GM12878 (cell line): Measurements from ENCODE around the gene ERC2. TPM values are rescaled to one million over a fixed set of nuclear protein-coding genes. Genes with fewer than 3 reads are reported as not detected.
A peak's percentile ranks its signal among the peaks of the same experiment; 100 is the strongest.

Source experiments
- ATAC-seq: fragments of 200-7000 bp; cut with Tn5 transposase; 3 replicates; pipeline ENCODE4 v1.9.1; 2020; ENCODE audit warnings: mild to moderate bottlenecking, moderate library complexity
- BruUV-seq: library from RNA; stranded (reverse); fragments of 400-500 nt; replicated peaks from 2 replicates; lab custom pipeline; 2021; lab: Mats Ljungman, UMichigan
- CTCF ChIA-PET: fragments of 300-600 bp; sonication (Branson Sonifier 250); formaldehyde crosslinking; extraction: SDS; loops from one replicate; lab custom pipeline; 2021; ENCODE audit warnings: inconsistent platforms; lab: Yijun Ruan, JAX
- POLR2A ChIA-PET: fragments of 350-600 bp; formaldehyde crosslinking; extraction: SDS; loops from one replicate; lab custom pipeline; 2021; ENCODE audit warnings: inconsistent platforms; lab: Charles Lee
- RAD21 ChIA-PET: fragments of 300-600 bp; sonication (Branson Sonifier 250); formaldehyde crosslinking; loops from one replicate; lab custom pipeline; 2023; ENCODE audit warnings: antibody characterized with exemption; ENCODE audit not compliant: unreplicated experiment; lab: Charles Lee
- SMC1A ChIA-PET: fragments of 300-600 bp; sonication (Branson Sonifier 250); formaldehyde crosslinking; loops from one replicate; lab custom pipeline; 2023; ENCODE audit not compliant: unreplicated experiment, uncharacterized antibody; lab: Charles Lee
- DNase-seq: peaks from one replicate; pipeline ENCODE4 v3.0.0-alpha.2; 2011; ENCODE audit warnings: low read depth, low spot score
- FAIRE-seq: peaks from 3 replicates; lab custom pipeline; 2011; peaks lifted over from hg19 to GRCh38; lab: Jason Lieb, UNC
- H2AFZ ChIP-seq: 2 replicates; pipeline ENCODE4 v1.6.0; 2011; ENCODE audit warnings: low read depth, low read length, control low read depth; ENCODE audit not compliant: control insufficient read depth
- H3K27ac ChIP-seq: 2 replicates; pipeline ENCODE4 v1.5.1; 2011; ENCODE audit warnings: control low read depth; ENCODE audit not compliant: control insufficient read depth, insufficient read depth
- H3K27me3 ChIP-seq, 2 experiments: replicated peaks in 1 of 2; 2 replicates each; pipeline versions ENCODE4 v1.6.0 to v1.6.1; 2011; ENCODE audit warnings: low read length in 1 of 2; ENCODE audit not compliant: control insufficient read depth in 2 of 2, insufficient read depth in 2 of 2
- H3K36me3 ChIP-seq, 2 experiments: 2 replicates each; pipeline ENCODE4 v1.5.1; 2011; ENCODE audit warnings: low read length in 1 of 2; ENCODE audit not compliant: control insufficient read depth in 2 of 2, insufficient read depth in 2 of 2
- H3K4me1 ChIP-seq: 2 replicates; pipeline ENCODE4 v1.6.1; 2011; ENCODE audit warnings: mild to moderate bottlenecking, low read length, moderate library complexity, mixed read lengths; ENCODE audit not compliant: control insufficient read depth, insufficient read depth
- H3K4me2 ChIP-seq: 2 replicates; pipeline ENCODE4 v1.6.0; 2011; ENCODE audit warnings: control low read depth; ENCODE audit not compliant: control insufficient read depth, insufficient read depth
- H3K4me3 ChIP-seq: fragments of 200-600 bp; sonication (generic); 2 replicates; pipeline ENCODE4 v1.5.1; 2016
- H3K79me2 ChIP-seq: 2 replicates; pipeline ENCODE4 v1.6.0; 2011; ENCODE audit warnings: low read length; ENCODE audit not compliant: control insufficient read depth, insufficient read depth
- H3K9ac ChIP-seq: 2 replicates; pipeline ENCODE4 v1.8.0; 2011; ENCODE audit warnings: low read length, control low read depth, mixed read lengths; ENCODE audit not compliant: control insufficient read depth, insufficient read depth
- H3K9me3 ChIP-seq: replicated peaks from 3 replicates; pipeline ENCODE4 v1.5.1; 2011; ENCODE audit warnings: mild to moderate bottlenecking, low read length; ENCODE audit not compliant: control insufficient read depth, insufficient read depth
- H4K20me1 ChIP-seq: 2 replicates; pipeline ENCODE4 v1.6.0; 2011; ENCODE audit not compliant: control insufficient read depth, insufficient read depth
- CHD4 ChIP-seq: fragments of 200-600 bp; sonication (generic); IDR thresholded peaks from 2 replicates; pipeline ENCODE4 v1.6.1; 2016; ENCODE audit warnings: mild to moderate bottlenecking
- CREB1 ChIP-seq: IDR thresholded peaks from 2 replicates; pipeline ENCODE4 v1.6.1; 2012; ENCODE audit warnings: low read depth, mild to moderate bottlenecking, inconsistent platforms
- CREM ChIP-seq: IDR thresholded peaks from 2 replicates; pipeline ENCODE4 v1.6.1; 2014; ENCODE audit warnings: antibody characterized with exemption, low read depth
- NFYA ChIP-seq: IDR thresholded peaks from 2 replicates; pipeline ENCODE4 v1.6.1; 2011; ENCODE audit warnings: low read depth, mild to moderate bottlenecking, low read length, improper control_type of control experiment, borderline replicate concordance
- NR2C1 ChIP-seq: fragments of 450-650 bp; IDR thresholded peaks from 2 replicates; pipeline ENCODE4 v1.6.1; 2017; ENCODE audit warnings: antibody characterized with exemption, mild to moderate bottlenecking, moderate library complexity
- NR2F1 ChIP-seq: fragments of 450-650 bp; conservative IDR thresholded peaks from 2 replicates; pipeline ENCODE4 v1.6.1; 2017; ENCODE audit warnings: mild to moderate bottlenecking
- RAD51 ChIP-seq: fragments of 450-650 bp; IDR thresholded peaks from 2 replicates; pipeline ENCODE4 v1.6.1; 2016; ENCODE audit warnings: moderate library complexity, mild to moderate bottlenecking, inconsistent platforms
- RFX5 ChIP-seq: IDR thresholded peaks from 2 replicates; pipeline ENCODE4 v1.6.1; 2011; ENCODE audit warnings: low read depth, low read length, improper control_type of control experiment
- SMAD5 ChIP-seq: IDR thresholded peaks from 2 replicates; pipeline ENCODE4 v1.6.1; 2016; ENCODE audit warnings: antibody characterized with exemption, low read depth
- SP1 ChIP-seq: IDR thresholded peaks from one replicate; pipeline ENCODE4 v1.6.1; 2011; ENCODE audit warnings: low read depth, low read length
- YY1 ChIP-seq: IDR thresholded peaks from 2 replicates; pipeline ENCODE4 v1.6.1; 2011; ENCODE audit warnings: low read depth, mild to moderate bottlenecking, low read length
- ZNF384 ChIP-seq: IDR thresholded peaks from 2 replicates; pipeline ENCODE4 v1.6.1; 2012; ENCODE audit warnings: low read depth, mild to moderate bottlenecking, low read length, improper control_type of control experiment, borderline replicate concordance
- ZSCAN29 ChIP-seq: fragments of 450-650 bp; IDR thresholded peaks from 2 replicates; pipeline ENCODE4 v1.6.1; 2017; ENCODE audit warnings: mild to moderate bottlenecking, moderate library complexity
- WGBS: methylation state at CpG from one replicate; pipeline ENCODE4 v1.1.6; 2016; ENCODE audit warnings: low lambda C conversion rate; ENCODE audit not compliant: insufficient replicate concordance, insufficient coverage; ENCODE audit errors: missing lambda C conversion rate; 5-methylcytosine and 5-hydroxymethylcytosine counted together
- in situ Hi-C: fragments of 300-500 bp; cut with MboI; formaldehyde crosslinking; loops from 9 replicates; pipeline ENCODE4 v1.14.3; 2018; ENCODE audit warnings: mixed read lengths
- intact Hi-C: fragments of 100-400 bp; cut with micrococcal nuclease; formaldehyde crosslinking; loops from one replicate; pipeline ENCODE4 v1.14.2; 2022; ENCODE audit not compliant: unreplicated experiment
- polyA plus RNA-seq, 11 experiments: library from polyadenylated mRNA; depleted of rRNA in 4 of 11; unstranded in 6 of 11; stranded (reverse) in 5 of 11; fragments of >200 nt; fragmentation: Nextera tagmentation in 4 of 11; fragmentation: Illumina TruSeq in 1 of 11; extraction: Ambion mirVana in 4 of 11; extraction: Trizol in 1 of 11; gene quantifications; 1 replicate in 1 of 11; 2 replicates in 10 of 11; pipeline versions ENCODE4 v1.2.1 to v1.2.3, GENCODE V29; 2011 to 2016; ENCODE audit warnings: inconsistent platforms in 2 of 11, missing spikeins in 2 of 11, low read depth in 1 of 11
- total RNA-seq, 4 experiments: library from RNA; depleted of rRNA in 3 of 4; stranded (reverse); fragments of >200 nt in 3 of 4; fragmentation: Illumina TruSeq in 1 of 4; extraction: Trizol in 1 of 4; gene quantifications; 2 replicates each; pipeline versions ENCODE4 v1.2.1 to v1.2.3, GENCODE V29; 2013 to 2021
- TF ChIP-seq, protein P1 (sequence below): fragments of 450-650 bp; IDR thresholded peaks from 2 replicates; pipeline ENCODE4 v1.6.1; 2017; ENCODE audit warnings: mild to moderate bottlenecking, low read depth, inconsistent platforms; ENCODE audit not compliant: poor library complexity, severe bottlenecking
- TF ChIP-seq, protein P2 (sequence below): fragments of 450-650 bp; IDR thresholded peaks from 2 replicates; pipeline ENCODE4 v1.6.1; 2017; ENCODE audit warnings: borderline replicate concordance
- TF ChIP-seq, protein P3 (sequence below): fragments of 450-650 bp; IDR thresholded peaks from 2 replicates; pipeline ENCODE4 v1.6.1; 2016; ENCODE audit warnings: mild to moderate bottlenecking
- TF ChIP-seq, protein P4 (sequence below): fragments of 450-650 bp; conservative IDR thresholded peaks from 2 replicates; pipeline ENCODE4 v1.6.1; 2017; ENCODE audit warnings: mild to moderate bottlenecking, moderate library complexity

The ERC2 gene
- total and polyA plus RNA-seq, 10 of the 15 experiments (the other 5 are each of a cell fraction or from before 2014, with no cell fraction given): 0.06 to 1.4 (median 0.12) TPM; not detected in 3

DNA sequence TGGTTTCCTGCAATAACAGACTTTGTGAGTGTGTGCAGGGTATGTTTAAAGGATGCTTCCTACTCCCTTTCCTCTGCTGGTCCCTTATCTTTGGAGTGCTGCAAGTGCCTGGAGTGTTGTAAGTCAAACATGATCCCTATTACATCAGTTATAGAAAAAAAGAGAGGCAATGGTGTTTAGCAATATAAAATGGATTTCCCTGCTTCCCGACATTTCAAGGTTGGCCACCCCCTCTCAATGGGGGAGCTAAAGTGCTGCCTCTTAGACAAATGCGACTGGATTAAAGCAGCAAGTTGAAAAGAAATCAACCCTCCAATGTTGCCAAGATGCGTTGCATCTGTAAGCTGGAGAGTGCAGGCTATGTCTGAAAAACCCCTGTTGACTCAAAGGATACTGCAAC, 778.1 kb downstream of the ERC2 start:
- Histone ChIP-seq H3K9me3 (no peaks in the 10 kb centered on the region), H3K9ac (no peak overlapping the region), H3K36me3 (no peaks in the 10 kb centered on the region), H3K79me2 (no peaks in the 10 kb centered on the region), H3K4me1 (peaks cover 46% of the 10 kb centered on the region), H3K4me3 (no peak overlapping the region), H3K4me2 (no peak overlapping the region), H2AFZ (no peak overlapping the region), H3K27ac (no peak overlapping the region), H3K27me3 (no peaks in the 10 kb centered on the region), H4K20me1 (no peaks in the 10 kb centered on the region)
- ChIA-PET CTCF (interaction anchor here (1.0 to 1.4 kb wide), 4 partner anchors 10 to 26 kb away, joined by 3 to 6 read pairs (median 4); no protein-coding TSS in a partner anchor), POLR2A (interaction anchor here (0.8 to 1.2 kb wide), 2 partner anchors 13 to 15 kb away, joined by 4 read pairs; no protein-coding TSS in a partner anchor), RAD21 (interaction anchor here (1.0 to 1.5 kb wide), 4 partner anchors 16 to 70 kb away, joined by 3 to 7 read pairs (median 4); no protein-coding TSS in a partner anchor), SMC1A (interaction anchor here (0.7 to 3.2 kb wide), 8 partner anchors 10 to 82 kb away, joined by 3 to 23 read pairs (median 6); no protein-coding TSS in a partner anchor)
- no peak for FAIRE-seq
- 63% methylated on average over 3 of the region's 3 CpGs for WGBS
- DNase-seq: no peak
- no TSS peak for BruUV-seq
- ATAC-seq: peak; percentile 43
- intact Hi-C loops: no loop called here
- in situ Hi-C loops: no loop called here
- TF ChIP-seq SP1: no peak
- TF ChIP-seq, protein P1, sequence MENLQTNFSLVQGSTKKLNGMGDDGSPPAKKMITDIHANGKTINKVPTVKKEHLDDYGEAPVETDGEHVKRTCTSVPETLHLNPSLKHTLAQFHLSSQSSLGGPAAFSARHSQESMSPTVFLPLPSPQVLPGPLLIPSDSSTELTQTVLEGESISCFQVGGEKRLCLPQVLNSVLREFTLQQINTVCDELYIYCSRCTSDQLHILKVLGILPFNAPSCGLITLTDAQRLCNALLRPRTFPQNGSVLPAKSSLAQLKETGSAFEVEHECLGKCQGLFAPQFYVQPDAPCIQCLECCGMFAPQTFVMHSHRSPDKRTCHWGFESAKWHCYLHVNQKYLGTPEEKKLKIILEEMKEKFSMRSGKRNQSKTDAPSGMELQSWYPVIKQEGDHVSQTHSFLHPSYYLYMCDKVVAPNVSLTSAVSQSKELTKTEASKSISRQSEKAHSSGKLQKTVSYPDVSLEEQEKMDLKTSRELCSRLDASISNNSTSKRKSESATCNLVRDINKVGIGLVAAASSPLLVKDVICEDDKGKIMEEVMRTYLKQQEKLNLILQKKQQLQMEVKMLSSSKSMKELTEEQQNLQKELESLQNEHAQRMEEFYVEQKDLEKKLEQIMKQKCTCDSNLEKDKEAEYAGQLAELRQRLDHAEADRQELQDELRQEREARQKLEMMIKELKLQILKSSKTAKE: no peak
- no peak for TF ChIP-seq NR2C1
- TF ChIP-seq NFYA: no peak
- no peak for TF ChIP-seq YY1
- TF ChIP-seq, protein P2, sequence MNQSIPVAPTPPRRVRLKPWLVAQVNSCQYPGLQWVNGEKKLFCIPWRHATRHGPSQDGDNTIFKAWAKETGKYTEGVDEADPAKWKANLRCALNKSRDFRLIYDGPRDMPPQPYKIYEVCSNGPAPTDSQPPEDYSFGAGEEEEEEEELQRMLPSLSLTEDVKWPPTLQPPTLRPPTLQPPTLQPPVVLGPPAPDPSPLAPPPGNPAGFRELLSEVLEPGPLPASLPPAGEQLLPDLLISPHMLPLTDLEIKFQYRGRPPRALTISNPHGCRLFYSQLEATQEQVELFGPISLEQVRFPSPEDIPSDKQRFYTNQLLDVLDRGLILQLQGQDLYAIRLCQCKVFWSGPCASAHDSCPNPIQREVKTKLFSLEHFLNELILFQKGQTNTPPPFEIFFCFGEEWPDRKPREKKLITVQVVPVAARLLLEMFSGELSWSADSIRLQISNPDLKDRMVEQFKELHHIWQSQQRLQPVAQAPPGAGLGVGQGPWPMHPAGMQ: no peak
- TF ChIP-seq, protein P3, sequence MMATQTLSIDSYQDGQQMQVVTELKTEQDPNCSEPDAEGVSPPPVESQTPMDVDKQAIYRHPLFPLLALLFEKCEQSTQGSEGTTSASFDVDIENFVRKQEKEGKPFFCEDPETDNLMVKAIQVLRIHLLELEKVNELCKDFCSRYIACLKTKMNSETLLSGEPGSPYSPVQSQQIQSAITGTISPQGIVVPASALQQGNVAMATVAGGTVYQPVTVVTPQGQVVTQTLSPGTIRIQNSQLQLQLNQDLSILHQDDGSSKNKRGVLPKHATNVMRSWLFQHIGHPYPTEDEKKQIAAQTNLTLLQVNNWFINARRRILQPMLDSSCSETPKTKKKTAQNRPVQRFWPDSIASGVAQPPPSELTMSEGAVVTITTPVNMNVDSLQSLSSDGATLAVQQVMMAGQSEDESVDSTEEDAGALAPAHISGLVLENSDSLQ: no peak
- TF ChIP-seq ZNF384: no peak
- TF ChIP-seq ZSCAN29: no peak
- TF ChIP-seq NR2F1: no peak
- TF ChIP-seq CREM: no peak
- no peak for TF ChIP-seq CHD4
- TF ChIP-seq, protein P4, sequence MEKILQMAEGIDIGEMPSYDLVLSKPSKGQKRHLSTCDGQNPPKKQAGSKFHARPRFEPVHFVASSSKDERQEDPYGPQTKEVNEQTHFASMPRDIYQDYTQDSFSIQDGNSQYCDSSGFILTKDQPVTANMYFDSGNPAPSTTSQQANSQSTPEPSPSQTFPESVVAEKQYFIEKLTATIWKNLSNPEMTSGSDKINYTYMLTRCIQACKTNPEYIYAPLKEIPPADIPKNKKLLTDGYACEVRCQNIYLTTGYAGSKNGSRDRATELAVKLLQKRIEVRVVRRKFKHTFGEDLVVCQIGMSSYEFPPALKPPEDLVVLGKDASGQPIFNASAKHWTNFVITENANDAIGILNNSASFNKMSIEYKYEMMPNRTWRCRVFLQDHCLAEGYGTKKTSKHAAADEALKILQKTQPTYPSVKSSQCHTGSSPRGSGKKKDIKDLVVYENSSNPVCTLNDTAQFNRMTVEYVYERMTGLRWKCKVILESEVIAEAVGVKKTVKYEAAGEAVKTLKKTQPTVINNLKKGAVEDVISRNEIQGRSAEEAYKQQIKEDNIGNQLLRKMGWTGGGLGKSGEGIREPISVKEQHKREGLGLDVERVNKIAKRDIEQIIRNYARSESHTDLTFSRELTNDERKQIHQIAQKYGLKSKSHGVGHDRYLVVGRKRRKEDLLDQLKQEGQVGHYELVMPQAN: no peak
- TF ChIP-seq SMAD5: no peak
- TF ChIP-seq RFX5: no peak
- no peak for TF ChIP-seq CREB1
- no peak for TF ChIP-seq RAD51
